ENCODE data around the gene STXBP4.

DNA sequence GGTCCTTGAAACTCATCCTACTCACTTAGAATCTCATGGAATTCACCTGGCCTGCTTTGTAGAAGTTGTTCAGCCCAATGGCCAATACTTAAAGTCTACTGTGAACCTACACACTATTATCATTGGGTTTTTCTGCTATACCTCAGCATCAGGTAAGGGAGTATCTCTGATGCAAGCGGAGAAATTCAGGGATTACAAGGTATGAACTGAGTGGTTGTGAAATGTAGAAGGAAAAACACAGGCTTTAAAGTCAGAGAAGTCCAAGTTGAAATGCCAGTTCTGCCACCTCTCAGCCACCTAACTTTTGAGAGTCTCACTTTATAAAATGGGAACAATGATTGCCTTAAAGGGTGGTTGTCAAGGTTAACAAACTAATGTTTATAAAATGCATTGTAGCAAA lies 31.1 kb upstream of the STXBP4 start:
- TF ChIP-seq, protein P1, sequence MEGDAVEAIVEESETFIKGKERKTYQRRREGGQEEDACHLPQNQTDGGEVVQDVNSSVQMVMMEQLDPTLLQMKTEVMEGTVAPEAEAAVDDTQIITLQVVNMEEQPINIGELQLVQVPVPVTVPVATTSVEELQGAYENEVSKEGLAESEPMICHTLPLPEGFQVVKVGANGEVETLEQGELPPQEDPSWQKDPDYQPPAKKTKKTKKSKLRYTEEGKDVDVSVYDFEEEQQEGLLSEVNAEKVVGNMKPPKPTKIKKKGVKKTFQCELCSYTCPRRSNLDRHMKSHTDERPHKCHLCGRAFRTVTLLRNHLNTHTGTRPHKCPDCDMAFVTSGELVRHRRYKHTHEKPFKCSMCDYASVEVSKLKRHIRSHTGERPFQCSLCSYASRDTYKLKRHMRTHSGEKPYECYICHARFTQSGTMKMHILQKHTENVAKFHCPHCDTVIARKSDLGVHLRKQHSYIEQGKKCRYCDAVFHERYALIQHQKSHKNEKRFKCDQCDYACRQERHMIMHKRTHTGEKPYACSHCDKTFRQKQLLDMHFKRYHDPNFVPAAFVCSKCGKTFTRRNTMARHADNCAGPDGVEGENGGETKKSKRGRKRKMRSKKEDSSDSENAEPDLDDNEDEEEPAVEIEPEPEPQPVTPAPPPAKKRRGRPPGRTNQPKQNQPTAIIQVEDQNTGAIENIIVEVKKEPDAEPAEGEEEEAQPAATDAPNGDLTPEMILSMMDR (IDR thresholded peaks at IDR 0.05 in 2 of 3, conservative IDR thresholded peaks at IDR 0.05 in 1 of 3; ENCODE audit: borderline replicate concordance in 1 of 3, insufficient read depth in 1 of 3, low read depth in 2 of 3, low read length in 2 of 3): no peak
- TF ChIP-seq EGR1 (IDR thresholded peaks at IDR 0.05; ENCODE audit: low read depth) (no peak), SP1 (IDR thresholded peaks at IDR 0.05; ENCODE audit: low read depth) (no peak)
